ENCODE measurements around the gene MED14. TPM values are rescaled to one million over a fixed set of nuclear protein-coding genes. Genes with fewer than 3 reads are reported as not detected.
"Not testable (repeated sequence)": the region's sequence is repeated elsewhere in the genome, so short reads cannot be mapped to it uniquely, and the experiment has no call there.

Gene MED14
- polyA plus RNA-seq, 3 donors = 42.1 to 48.2 (median 46.1) TPM

- DNase-seq (ENCODE audit: low read depth in 3 of 3, low spot score in 2 of 3) = not testable (repeated sequence)
Observed at GRCh38 chrX:40732499-40732898, 2.8 kb downstream of the MED14 start.

GRCh38 chrX:40729598-40730584 is 5.5 kb downstream of the MED14 start:
- DNase-seq (ENCODE audit: low read depth in 3 of 3, low spot score in 2 of 3) = no peak

DNA sequence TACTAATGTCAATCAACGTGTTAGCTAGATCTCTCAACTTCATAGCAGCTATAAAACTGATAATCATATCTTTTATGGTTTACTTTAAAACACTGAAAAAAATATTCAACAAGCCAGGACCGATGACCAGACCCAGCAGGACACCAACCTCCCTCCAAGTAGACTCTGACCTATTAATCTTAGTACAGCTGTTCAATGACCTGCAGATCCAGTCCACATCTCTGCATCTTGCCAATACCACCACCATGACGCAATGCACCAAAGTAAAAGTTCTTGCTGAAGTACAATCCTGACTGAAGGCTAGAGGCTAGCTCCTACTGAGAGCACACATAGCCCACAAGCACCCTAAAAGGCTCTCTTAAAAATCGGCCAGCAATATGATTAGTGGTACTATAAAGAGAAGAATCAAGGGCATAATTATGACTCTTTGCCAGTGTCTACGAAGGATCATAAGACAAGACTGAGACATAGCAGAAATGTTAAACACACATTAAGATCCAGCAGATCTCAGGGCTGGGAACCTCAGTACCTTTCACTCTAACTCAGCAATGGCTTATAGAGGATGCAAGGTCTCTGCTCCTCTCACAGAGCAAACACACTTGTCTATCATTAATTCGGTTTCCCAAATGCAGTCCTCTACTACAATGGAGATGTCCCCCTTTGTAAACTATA is 7.6 kb downstream of the MED14 start:
- DNase-seq (ENCODE audit: low read depth in 3 of 3, low spot score in 2 of 3) = no peak

DNA sequence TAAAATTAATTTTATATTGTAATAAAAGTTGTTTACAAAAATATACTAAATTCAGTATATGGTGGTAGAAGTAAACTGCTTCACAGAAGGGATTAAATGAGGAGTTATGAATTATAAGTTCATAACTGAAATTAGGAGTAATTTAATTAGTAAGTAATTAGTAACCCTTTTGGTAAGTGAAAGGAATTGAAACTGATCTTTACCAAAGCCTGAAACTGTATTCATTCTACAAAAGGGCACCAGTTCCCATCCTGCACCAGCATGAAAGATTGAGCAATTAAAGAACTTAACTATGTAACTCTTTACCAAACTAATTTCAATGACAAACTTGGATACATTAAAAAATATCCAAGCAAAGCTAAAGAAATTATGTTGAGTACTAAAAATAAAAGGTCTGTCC is 8.2 kb downstream of the MED14 start:
- no peak for DNase-seq (ENCODE audit: low read depth in 3 of 3, low spot score in 2 of 3)

DNA sequence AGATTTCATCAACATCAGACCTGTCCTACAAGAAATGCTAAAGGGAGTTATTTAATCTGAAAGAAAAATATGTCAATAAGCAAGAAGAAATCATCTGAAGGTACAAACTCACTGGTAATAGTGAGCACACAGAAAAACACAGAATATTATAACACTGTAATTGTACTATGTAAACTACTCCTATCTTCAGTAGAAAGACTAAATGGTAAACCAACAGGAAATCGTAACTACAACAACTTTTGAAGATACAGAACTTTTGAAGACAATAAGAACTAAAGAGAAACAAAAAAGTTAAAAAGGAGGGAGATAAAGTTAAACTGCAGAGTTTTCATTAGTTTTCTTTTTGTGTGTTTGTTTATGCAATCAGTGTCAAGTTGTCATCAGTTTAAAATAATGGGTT is 12.4 kb downstream of the MED14 start:
- no peak for DNase-seq (ENCODE audit: low read depth in 3 of 3, low spot score in 2 of 3)

GRCh38 chrX:40721489-40722106 is 13.7 kb downstream of the MED14 start:
- no peak for DNase-seq (ENCODE audit: low read depth in 3 of 3, low spot score in 2 of 3)

DNA sequence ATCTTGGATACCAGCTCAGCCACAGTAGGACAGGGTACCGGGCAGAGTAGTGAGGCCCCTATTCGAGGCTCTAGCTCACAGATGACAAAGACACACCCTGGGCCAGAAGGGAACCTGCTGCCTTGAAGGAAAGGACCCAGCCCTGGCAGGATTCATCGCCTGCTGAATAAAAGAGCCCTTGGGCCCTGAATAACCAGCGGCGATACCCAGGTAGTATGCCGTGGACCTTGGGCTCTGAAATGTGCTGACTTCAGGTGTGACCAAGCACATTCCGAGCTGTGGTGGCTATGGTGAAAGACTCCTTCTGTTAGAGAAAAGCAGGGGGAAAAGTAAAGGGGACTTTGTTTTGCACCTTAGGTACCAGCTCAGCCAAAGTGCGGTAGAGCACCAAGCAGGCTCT is 14.6 kb downstream of the MED14 start:
- DNase-seq (ENCODE audit: low read depth in 3 of 3, low spot score in 2 of 3) = no peak

DNA sequence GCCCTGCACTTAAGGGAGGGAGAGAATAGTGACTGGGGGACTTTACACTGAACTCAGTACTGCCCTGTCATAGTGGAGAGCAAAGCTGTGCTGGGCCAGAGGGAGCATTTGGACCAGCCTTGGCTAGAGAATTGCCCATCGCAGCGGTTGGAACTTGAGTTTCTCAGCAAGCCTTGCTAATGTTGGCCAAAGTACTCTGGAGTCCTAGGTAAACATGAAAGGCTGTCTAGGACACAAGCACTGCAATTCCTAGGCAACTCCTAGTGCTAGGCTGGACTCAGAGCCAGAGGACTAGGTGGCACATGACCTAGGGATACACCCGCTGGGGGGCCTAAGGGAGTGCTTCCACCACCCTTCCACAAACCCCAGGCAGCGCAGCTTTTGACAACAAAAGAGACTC is 15.0 kb downstream of the MED14 start:
- no peak for DNase-seq (ENCODE audit: low read depth in 3 of 3, low spot score in 2 of 3)

- DNase-seq (ENCODE audit: low read depth in 3 of 3, low spot score in 2 of 3) = no peak
Observed at GRCh38 chrX:40719731-40720130, 15.6 kb downstream of the MED14 start.

DNA sequence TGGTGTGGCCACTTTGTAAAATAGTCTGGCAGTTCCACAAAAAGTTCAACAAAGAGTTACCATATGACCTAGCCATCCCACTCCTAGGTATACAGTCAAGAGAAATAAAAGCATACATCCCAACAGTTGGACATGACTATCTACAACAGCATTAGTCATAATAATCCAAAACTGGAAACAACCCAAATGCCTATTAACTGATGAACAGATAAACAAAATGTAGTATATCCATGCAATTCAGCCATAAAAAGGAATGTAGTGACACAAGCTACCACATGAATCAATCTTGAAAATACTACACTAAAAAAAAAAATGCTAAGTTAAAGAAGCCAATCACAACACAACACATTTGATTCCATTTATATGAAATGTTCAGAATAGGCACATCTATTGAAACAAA is 16.1 kb downstream of the MED14 start:
- no peak for DNase-seq (ENCODE audit: low read depth in 3 of 3, low spot score in 2 of 3)

DNA sequence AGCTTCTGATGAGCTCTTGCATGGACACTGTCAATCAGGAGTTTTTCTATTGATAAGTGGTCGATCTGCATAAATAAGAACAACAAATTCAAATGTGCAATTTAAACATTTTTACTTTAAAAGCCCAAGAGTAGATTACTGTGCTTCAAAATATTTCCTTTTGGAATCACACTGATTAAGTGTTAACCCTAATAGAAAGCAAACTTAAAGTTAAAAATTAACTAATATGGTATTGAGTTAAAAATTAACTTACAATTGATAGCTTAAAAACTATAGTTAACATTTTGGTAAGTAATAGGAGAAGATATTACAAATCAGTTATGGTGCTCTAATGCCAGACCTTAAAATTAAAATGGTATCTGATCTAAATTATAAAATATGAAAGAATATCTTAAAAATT is 25.9 kb downstream of the MED14 start:
- DNase-seq (ENCODE audit: low read depth in 3 of 3, low spot score in 2 of 3) = no peak

DNA sequence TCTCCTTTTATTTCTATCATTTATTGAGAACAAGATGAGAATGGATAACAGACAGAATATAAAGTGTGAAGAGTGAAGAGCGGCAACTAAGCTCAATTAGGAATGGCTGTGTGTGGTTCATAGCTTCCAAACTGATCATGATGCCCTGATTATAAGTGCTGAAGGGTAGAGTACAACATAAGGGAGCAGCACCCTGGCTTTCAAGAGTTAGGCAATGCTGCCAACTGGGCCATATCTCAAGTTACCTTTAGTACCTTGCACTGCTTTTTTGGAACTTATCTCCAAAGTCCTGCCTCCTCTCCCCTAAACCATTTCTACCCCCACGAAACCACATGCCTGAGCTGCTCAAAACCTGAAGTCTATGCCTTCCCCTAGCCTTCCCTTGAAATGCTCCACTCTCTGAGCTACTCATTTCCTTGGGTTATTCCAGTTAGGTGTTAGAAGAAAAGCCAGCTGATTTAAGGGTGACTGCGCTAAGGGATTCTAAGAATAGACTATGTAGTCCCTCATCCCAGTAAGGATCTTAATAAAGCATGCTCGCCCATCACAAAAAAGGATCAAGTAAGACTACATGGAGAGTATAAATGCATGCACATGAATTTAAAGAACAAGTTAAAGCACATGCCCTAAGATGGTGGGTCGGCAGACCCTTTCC is 29.6 kb downstream of the MED14 start:
- no peak for DNase-seq (ENCODE audit: low read depth in 3 of 3, low spot score in 2 of 3)

- DNase-seq (ENCODE audit: low read depth in 3 of 3, low spot score in 2 of 3) = no peak
Observed at GRCh38 chrX:40700640-40701342, 34.6 kb downstream of the MED14 start.

DNA sequence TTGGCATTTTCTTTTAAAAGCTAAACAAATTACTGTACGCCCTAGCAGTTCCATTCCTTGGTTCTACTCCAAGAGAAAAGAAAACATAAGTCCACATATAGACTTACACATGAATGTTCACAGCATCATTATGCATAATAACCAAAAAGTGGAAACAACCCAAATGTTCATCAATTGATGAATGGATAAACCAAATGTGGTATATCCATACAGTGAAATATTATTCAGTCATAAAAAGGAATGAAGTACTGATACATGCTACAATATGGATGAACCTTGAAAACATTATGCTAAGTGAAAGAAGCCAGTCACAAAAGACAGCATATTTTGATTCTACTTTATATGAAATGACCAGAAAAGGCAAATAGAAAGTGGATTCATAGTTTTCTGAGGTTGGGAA is 36.5 kb downstream of the MED14 start:
- DNase-seq (ENCODE audit: low read depth in 3 of 3, low spot score in 2 of 3) = no peak

- no peak for DNase-seq (ENCODE audit: low read depth in 3 of 3, low spot score in 2 of 3)
Observed at GRCh38 chrX:40694802-40695201, 40.5 kb downstream of the MED14 start.

- DNase-seq (ENCODE audit: low read depth in 3 of 3, low spot score in 2 of 3) = no peak
Observed at GRCh38 chrX:40688929-40689328, 46.4 kb downstream of the MED14 start.

- no peak for DNase-seq (ENCODE audit: low read depth in 3 of 3, low spot score in 2 of 3)
Observed at GRCh38 chrX:40687169-40687568, 48.2 kb downstream of the MED14 start.

GRCh38 chrX:40685362-40685918 is 49.9 kb downstream of the MED14 start:
- DNase-seq (ENCODE audit: low read depth in 3 of 3, low spot score in 2 of 3) = no peak

DNA sequence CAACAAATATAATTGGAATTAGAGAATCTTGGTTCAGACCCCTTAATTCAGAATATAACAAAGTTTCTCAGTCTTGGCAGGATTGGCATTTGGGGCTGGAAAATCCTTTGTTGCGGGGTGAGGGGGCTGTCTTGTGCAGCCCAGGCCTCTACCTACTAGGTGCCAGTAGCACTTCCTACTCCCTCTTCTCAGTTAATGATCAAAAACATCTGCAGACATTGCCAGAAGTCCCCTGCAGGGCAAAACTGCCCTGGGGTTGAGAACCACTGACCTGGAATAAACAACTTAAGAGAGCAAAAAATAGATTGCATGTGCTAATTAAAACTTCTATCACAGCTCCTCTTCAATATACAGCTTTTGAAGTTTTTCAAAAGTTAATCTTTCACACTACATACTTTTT is 51.2 kb downstream of the MED14 start:
- no peak for DNase-seq (ENCODE audit: low read depth in 3 of 3, low spot score in 2 of 3)

GRCh38 chrX:40683245-40683644 is 52.1 kb downstream of the MED14 start:
- no peak for DNase-seq (ENCODE audit: low read depth in 3 of 3, low spot score in 2 of 3)

All from right renal cortex interstitium (tissue), 3 donors.